Muscle of leg (tissue), 11 donors: ENCODE data around the gene BMPR1A. TPM values are rescaled to one million over a fixed set of nuclear protein-coding genes. Genes with fewer than 3 reads are reported as not detected.

Experiments
- DNase-seq: peaks from one replicate; pipeline ENCODE4 v3.0.0; 2013
- H3K27ac ChIP-seq: one replicate; pipeline ENCODE4 v1.5.1; 2013; ENCODE audit warnings: mild to moderate bottlenecking, low read length, control low read depth
- H3K27me3 ChIP-seq: one replicate; pipeline ENCODE4 v1.6.1; 2013; ENCODE audit warnings: low read length; ENCODE audit not compliant: control insufficient read depth, insufficient read depth
- H3K36me3 ChIP-seq: one replicate; pipeline ENCODE4 v1.6.1; 2013; ENCODE audit warnings: low read length; ENCODE audit not compliant: control insufficient read depth, insufficient read depth
- H3K4me1 ChIP-seq: one replicate; pipeline ENCODE4 v1.6.1; 2013; ENCODE audit warnings: low read length; ENCODE audit not compliant: control insufficient read depth, insufficient read depth
- H3K4me3 ChIP-seq: one replicate; pipeline ENCODE4 v1.5.1; 2013; ENCODE audit warnings: low read length, control low read depth
- H3K9me3 ChIP-seq: replicated peaks from 2 replicates; pipeline ENCODE4 v1.6.1; 2013; ENCODE audit warnings: low read depth, low read length; ENCODE audit not compliant: control insufficient read depth
- WGBS: methylation state at CpG from one replicate; pipeline ENCODE4 v1.1.5; 2013; ENCODE audit warnings: missing lambda C conversion rate; ENCODE audit not compliant: insufficient coverage; 5-methylcytosine and 5-hydroxymethylcytosine counted together
- polyA plus RNA-seq, 8 donors: library from polyadenylated mRNA; unstranded; fragments of 120-200 nt; gene quantifications; one replicate each; pipeline versions ENCODE4 v1.2.1 to v1.2.3, GENCODE V29; 2013; ENCODE audit warnings: inconsistent platforms in 1 of 8, low replicate concordance in 1 of 8; ENCODE audit not compliant: insufficient read length in 8 of 8, insufficient read depth in 1 of 8
- total RNA-seq: library from RNA; stranded (reverse); fragments of 120-200 nt; gene quantifications from one replicate; pipeline ENCODE4 v1.2.4, GENCODE V29; 2013

Gene BMPR1A
- total and polyA plus RNA-seq, 9 donors = 32.6 to 61.4 (median 46.6) TPM

DNA sequence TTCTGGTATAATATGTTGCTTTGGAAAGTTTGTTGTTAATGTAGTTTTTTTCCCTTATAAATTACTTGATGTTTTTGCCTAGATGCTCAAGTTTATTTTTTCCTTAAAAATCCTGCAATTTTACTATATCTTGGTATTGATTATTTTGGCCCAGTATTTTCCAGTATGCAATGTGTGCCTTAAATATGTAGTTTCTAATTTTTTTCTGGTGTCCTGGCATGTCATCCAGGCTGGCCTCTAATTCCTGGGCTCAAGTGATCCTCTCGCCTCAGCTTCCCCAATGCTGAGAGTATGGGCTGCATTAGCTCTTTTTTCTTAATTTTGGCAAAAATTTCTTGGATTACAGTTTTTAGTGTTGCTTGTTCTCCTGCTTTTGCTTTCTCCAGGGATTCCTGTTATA lies 57.6 kb downstream of the BMPR1A start:
- no peaks in the 10 kb centered on the region for H3K36me3 ChIP-seq
- WGBS = no CpG with 5 or more reads among the region's 1 CpG
- H3K27me3 ChIP-seq = no peaks in the 10 kb centered on the region
- H3K4me1 ChIP-seq = peaks cover 9% of the 10 kb centered on the region
- peak overlapping the region; percentile 23 for H3K27ac ChIP-seq
- DNase-seq = peak; percentile 52
- H3K4me3 ChIP-seq = no peak overlapping the region
- H3K9me3 ChIP-seq = no peaks in the 10 kb centered on the region

DNA sequence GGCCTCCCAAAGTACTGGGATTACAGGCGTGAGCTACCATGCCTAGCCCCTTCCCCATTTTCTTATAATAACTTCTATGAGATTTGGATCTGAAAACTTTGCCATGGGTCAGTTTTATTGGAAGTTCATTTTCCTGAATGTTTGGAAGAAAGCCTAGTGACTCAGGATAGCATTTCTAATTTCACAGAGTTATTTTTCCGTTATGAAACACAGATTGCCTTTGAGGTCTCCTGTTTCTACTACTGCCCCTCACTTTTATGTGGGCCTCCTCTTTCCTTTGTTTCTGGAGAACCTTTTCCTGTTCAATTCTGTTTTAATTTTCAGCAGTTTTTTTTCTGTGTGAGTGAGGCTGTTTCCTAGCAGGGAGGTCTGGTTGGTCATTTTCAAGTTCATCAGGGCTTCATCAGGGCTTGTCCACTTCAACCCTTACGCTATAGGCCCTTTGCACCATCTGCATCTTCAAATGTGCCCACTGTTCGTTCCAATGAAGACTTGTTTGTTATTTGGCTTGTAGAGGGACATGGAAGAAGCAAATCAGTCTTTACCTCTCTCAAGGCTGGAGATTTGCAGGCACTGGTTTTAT lies 58.7 kb downstream of the BMPR1A start:
- Histone ChIP-seq H3K27ac (peak overlapping the region; percentile 23), H3K4me3 (no peak overlapping the region), H3K4me1 (peaks cover 9% of the 10 kb centered on the region), H3K9me3 (no peaks in the 10 kb centered on the region), H3K36me3 (no peaks in the 10 kb centered on the region), H3K27me3 (peaks cover 2% of the 10 kb centered on the region)
- no CpG with 5 or more reads among the region's 4 CpGs for WGBS
- DNase-seq = peak; percentile 74

GRCh38 chr10:86815640-86816039 lies 59.2 kb downstream of the BMPR1A start:
- Histone ChIP-seq H3K4me3 (no peak overlapping the region), H3K9me3 (no peaks in the 10 kb centered on the region), H3K4me1 (peaks cover 12% of the 10 kb centered on the region), H3K27me3 (peaks cover 2% of the 10 kb centered on the region), H3K27ac (peak overlapping the region; percentile 23), H3K36me3 (no peaks in the 10 kb centered on the region)
- DNase-seq = no peak
- WGBS = 91% methylated on average over 5 of the region's 5 CpGs

GRCh38 chr10:86817246-86817645 lies 60.8 kb downstream of the BMPR1A start:
- peaks cover 12% of the 10 kb centered on the region for H3K4me1 ChIP-seq
- DNase-seq = no peak
- H3K27ac ChIP-seq = no peak overlapping the region
- WGBS = no CpG with 5 or more reads among the region's 2 CpGs
- no peak overlapping the region for H3K4me3 ChIP-seq
- no peaks in the 10 kb centered on the region for H3K9me3 ChIP-seq
- H3K36me3 ChIP-seq = no peaks in the 10 kb centered on the region
- peaks cover 2% of the 10 kb centered on the region for H3K27me3 ChIP-seq

- Histone ChIP-seq H3K27me3 (peaks cover 2% of the 10 kb centered on the region), H3K36me3 (no peaks in the 10 kb centered on the region), H3K9me3 (no peaks in the 10 kb centered on the region), H3K27ac (no peak overlapping the region), H3K4me3 (no peak overlapping the region), H3K4me1 (peaks cover 12% of the 10 kb centered on the region)
- no CpG with 5 or more reads among the region's 6 CpGs for WGBS
- DNase-seq = no peak
These were observed 63.1 kb downstream of the BMPR1A start for GRCh38 chr10:86819567-86819966.

GRCh38 chr10:86820509-86820908 lies 64.1 kb downstream of the BMPR1A start:
- Histone ChIP-seq H3K4me3 (no peak overlapping the region), H3K36me3 (no peaks in the 10 kb centered on the region), H3K27ac (no peak overlapping the region), H3K27me3 (peaks cover 2% of the 10 kb centered on the region), H3K4me1 (peaks cover 7% of the 10 kb centered on the region), H3K9me3 (no peaks in the 10 kb centered on the region)
- no peak for DNase-seq
- WGBS = 83% methylated on average over 5 of the region's 5 CpGs

DNA sequence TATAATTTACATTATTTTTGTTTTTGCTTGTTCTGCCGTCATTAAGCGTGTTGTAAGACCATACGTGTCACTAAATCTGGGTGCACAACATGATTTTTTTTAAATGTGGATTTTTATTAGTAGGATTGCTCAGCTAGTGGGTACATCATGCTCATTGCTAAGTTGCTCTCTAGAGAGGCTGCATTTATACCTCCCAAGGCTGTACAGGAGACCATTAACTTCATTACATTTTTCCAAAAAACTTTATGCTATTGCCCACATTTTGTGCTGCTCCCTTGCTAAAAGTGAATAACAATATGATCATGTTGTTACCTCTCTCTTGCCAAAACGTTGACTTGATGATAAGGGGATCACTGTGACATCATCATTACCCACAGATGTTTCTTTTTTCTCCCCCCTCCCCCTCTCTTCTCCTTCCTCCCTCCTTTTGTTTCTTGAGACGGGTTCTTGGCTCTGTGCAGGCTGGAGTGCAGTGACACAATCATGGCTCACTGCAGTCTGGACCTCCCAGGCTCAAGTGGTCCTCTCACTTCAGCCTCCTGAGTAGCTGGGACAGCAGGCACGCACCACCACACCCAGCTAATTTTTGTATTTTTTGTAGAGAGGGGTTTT lies 65.1 kb downstream of the BMPR1A start:
- Histone ChIP-seq H3K4me1 (peaks cover 3% of the 10 kb centered on the region), H3K9me3 (no peaks in the 10 kb centered on the region), H3K4me3 (no peak overlapping the region), H3K27me3 (peaks cover 2% of the 10 kb centered on the region), H3K27ac (no peak overlapping the region), H3K36me3 (no peaks in the 10 kb centered on the region)
- peak; percentile 37 for DNase-seq
- WGBS = 0% methylated on average over 1 of the region's 6 CpGs

- H3K27me3 ChIP-seq = peaks cover 2% of the 10 kb centered on the region
- no peak overlapping the region for H3K27ac ChIP-seq
- H3K4me3 ChIP-seq = no peak overlapping the region
- DNase-seq = no peak
- no peaks in the 10 kb centered on the region for H3K36me3 ChIP-seq
- peaks cover 3% of the 10 kb centered on the region for H3K4me1 ChIP-seq
- no CpG with 5 or more reads among the region's 4 CpGs for WGBS
- no peaks in the 10 kb centered on the region for H3K9me3 ChIP-seq
These were observed 67.1 kb downstream of the BMPR1A start for GRCh38 chr10:86823565-86823964.

DNA sequence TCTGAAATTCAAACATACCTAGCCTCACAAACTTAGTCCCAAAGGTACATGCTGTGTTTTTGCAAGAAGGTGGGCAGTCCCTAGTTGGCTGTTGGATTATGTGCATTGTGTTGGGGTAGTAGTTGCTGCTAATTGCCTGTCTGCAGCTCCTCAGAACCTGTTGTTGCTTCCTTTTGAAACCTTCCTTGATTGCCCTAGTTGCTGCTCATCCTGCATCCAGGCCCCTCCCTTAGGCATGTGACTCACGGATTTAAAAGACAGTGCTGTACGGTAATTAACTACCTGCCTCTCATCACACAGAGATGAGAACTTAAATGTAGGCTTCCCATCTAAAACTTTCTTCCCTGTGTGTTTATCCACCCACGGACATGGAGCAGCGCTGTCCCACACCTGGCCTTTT lies 67.7 kb downstream of the BMPR1A start:
- peaks cover 2% of the 10 kb centered on the region for H3K27me3 ChIP-seq
- 60% methylated on average over 1 of the region's 4 CpGs for WGBS
- no peak overlapping the region for H3K27ac ChIP-seq
- H3K9me3 ChIP-seq = no peaks in the 10 kb centered on the region
- H3K4me1 ChIP-seq = peaks cover 3% of the 10 kb centered on the region
- H3K4me3 ChIP-seq = no peak overlapping the region
- no peaks in the 10 kb centered on the region for H3K36me3 ChIP-seq
- no peak for DNase-seq

- Histone ChIP-seq H3K36me3 (no peaks in the 10 kb centered on the region), H3K9me3 (no peaks in the 10 kb centered on the region)
- WGBS = 80% methylated on average over 2 of the region's 2 CpGs
These were observed 68.9 kb downstream of the BMPR1A start for GRCh38 chr10:86825366-86825765.

More at GRCh38 chr10:86825366-86825765, 68.9 kb downstream of the BMPR1A start:
- H3K4me1 ChIP-seq = peaks cover 5% of the 10 kb centered on the region
- peaks cover 2% of the 10 kb centered on the region for H3K27me3 ChIP-seq
- no peak overlapping the region for H3K4me3 ChIP-seq
- no peak overlapping the region for H3K27ac ChIP-seq
- no peak for DNase-seq
